HepG2 (cell line): ENCODE results near the gene KMT2A. TPM values are rescaled to one million over a fixed set of nuclear protein-coding genes. Genes with fewer than 3 reads are reported as not detected.
"Not testable (repeated sequence)": the region's sequence is repeated elsewhere in the genome, so short reads cannot be mapped to it uniquely, and the experiment has no call there.

ENCODE experiments used
- ATAC-seq: fragments of 200-7000 bp; cut with Tn5 transposase; 3 replicates; pipeline ENCODE4 v1.9.1; 2020; ENCODE audit warnings: mild to moderate bottlenecking, moderate library complexity
- BruUV-seq: library from RNA; stranded (reverse); fragments of 400-500 nt; replicated peaks from 2 replicates; lab custom pipeline; 2021; lab: Mats Ljungman, UMichigan
- CTCF ChIA-PET: fragments of 300-600 bp; formaldehyde crosslinking; extraction: SDS; loops from one replicate; lab custom pipeline; 2021; ENCODE audit warnings: low total read pairs, inconsistent platforms, low intra/inter-chr PET ratio; lab: Yijun Ruan, JAX
- POLR2A ChIA-PET: fragments of 350-600 bp; sonication (Branson Sonifier 250); formaldehyde crosslinking; loops from one replicate; lab custom pipeline; 2020; ENCODE audit warnings: antibody characterized with exemption, inconsistent platforms; lab: Yijun Ruan, JAX
- DNase-seq: peaks from one replicate; pipeline ENCODE4 v3.0.0-alpha.2; 2015; ENCODE audit warnings: low spot score
- FAIRE-seq: peaks from 3 replicates; lab custom pipeline; 2011; peaks lifted over from hg19 to GRCh38; lab: Jason Lieb, UNC
- H2AFZ ChIP-seq: one replicate; pipeline ENCODE4 v1.6.1; 2011; ENCODE audit warnings: low read length, inconsistent platforms
- H3K27ac ChIP-seq: fragments of 300-600 bp; 3 replicates; pipeline ENCODE4 v1.8.0; 2011; ENCODE audit warnings: mixed run types, mild to moderate bottlenecking, mixed read lengths, low read length, inconsistent platforms; ENCODE audit not compliant: insufficient read depth; ENCODE audit errors: extremely low read length
- H3K27me3 ChIP-seq, 2 experiments: fragments of 200-600 bp in 1 of 2; 2 replicates in 1 of 2; 3 replicates in 1 of 2; pipeline versions ENCODE4 v1.6.0 to v1.8.0; 2011; ENCODE audit warnings: low read length in 2 of 2, mild to moderate bottlenecking in 2 of 2, moderate library complexity in 2 of 2, inconsistent platforms in 1 of 2; ENCODE audit not compliant: insufficient read depth in 2 of 2, control insufficient read depth in 1 of 2
- H3K36me3 ChIP-seq, 2 experiments: fragments of 200-600 bp in 1 of 2; replicated peaks in 1 of 2; 2 replicates in 1 of 2; 3 replicates in 1 of 2; pipeline versions ENCODE4 v1.5.1 to v1.8.0; 2011; ENCODE audit warnings: low read length in 2 of 2, inconsistent platforms in 1 of 2; ENCODE audit not compliant: insufficient read depth in 2 of 2, control insufficient read depth in 1 of 2
- H3K4me1 ChIP-seq: 2 replicates; pipeline ENCODE4 v1.5.1; 2012; ENCODE audit warnings: low read length, inconsistent platforms; ENCODE audit not compliant: insufficient read depth
- H3K4me2 ChIP-seq: 2 replicates; pipeline ENCODE4 v1.6.0; 2011; ENCODE audit warnings: low read depth, low read length, inconsistent platforms
- H3K4me3 ChIP-seq, 3 experiments: fragments of 200-600 bp in 1 of 3; sonication (generic), shearing (Covaris generic) in 1 of 3; replicated peaks in 1 of 3; 2 replicates each; pipeline ENCODE4 v1.5.1; 2011 to 2016; ENCODE audit warnings: low read length in 3 of 3, inconsistent platforms in 2 of 3, low read depth in 2 of 3, mild to moderate bottlenecking in 2 of 3, control low read depth in 1 of 3, mixed read lengths in 1 of 3; ENCODE audit not compliant: insufficient read depth in 1 of 3
- H3K79me2 ChIP-seq: one replicate; pipeline ENCODE4 v1.6.1; 2011; ENCODE audit warnings: low read length, inconsistent platforms; ENCODE audit not compliant: insufficient read depth
- H3K9ac ChIP-seq: 2 replicates; pipeline ENCODE4 v1.6.0; 2011; ENCODE audit warnings: mild to moderate bottlenecking, low read depth, low read length, inconsistent platforms; ENCODE audit not compliant: insufficient read depth
- H3K9me3 ChIP-seq: 2 replicates; pipeline ENCODE4 v1.5.1; 2012; ENCODE audit warnings: mild to moderate bottlenecking, low read length
- H4K20me1 ChIP-seq: 2 replicates; pipeline ENCODE4 v1.6.0; 2011; ENCODE audit warnings: inconsistent platforms, mild to moderate bottlenecking, low read length, moderate library complexity; ENCODE audit not compliant: insufficient read depth
- HNRNPH1 ChIP-seq: fragments of 200-400 bp; formaldehyde crosslinking; optimal IDR thresholded peaks from 2 replicates; pipeline ENCODE3; 2017; ENCODE audit warnings: mild to moderate bottlenecking, low read depth, low read length
- NCOA2 ChIP-seq: sonication (generic); formaldehyde crosslinking; IDR thresholded peaks from 2 replicates; pipeline ENCODE4 v1.8.0; 2022; ENCODE audit warnings: inconsistent platforms
- NR2C2 ChIP-seq: sonication (generic); formaldehyde crosslinking; IDR thresholded peaks from 2 replicates; pipeline ENCODE4 v1.4.0; 2020; ENCODE audit warnings: missing genetic modification reagents, mild to moderate bottlenecking, moderate library complexity, borderline replicate concordance
- SMAD3 ChIP-seq: sonication (generic); formaldehyde crosslinking; IDR thresholded peaks from 2 replicates; pipeline ENCODE4 v1.4.0; 2020; ENCODE audit warnings: missing genetic modification reagents
- ZBTB43 ChIP-seq: sonication (generic); formaldehyde crosslinking; conservative IDR thresholded peaks from 2 replicates; pipeline ENCODE4 v1.4.0; 2020; ENCODE audit warnings: missing genetic modification reagents
- ZNF589 ChIP-seq: sonication (generic); formaldehyde crosslinking; conservative IDR thresholded peaks from 2 replicates; pipeline ENCODE4 v1.8.0; 2022; ENCODE audit warnings: mild to moderate bottlenecking, moderate library complexity, missing genetic modification reagents
- ZNF605 ChIP-seq: sonication (generic); formaldehyde crosslinking; IDR thresholded peaks from 2 replicates; pipeline ENCODE4 v1.8.0; 2022; ENCODE audit warnings: mild to moderate bottlenecking, missing genetic modification reagents
- ZNF878 ChIP-seq: sonication (generic); formaldehyde crosslinking; IDR thresholded peaks from 2 replicates; pipeline ENCODE4 v1.8.1; 2023; ENCODE audit warnings: mild to moderate bottlenecking, missing genetic modification reagents, moderate library complexity
- ZSCAN31 ChIP-seq: sonication (generic); formaldehyde crosslinking; IDR thresholded peaks from 2 replicates; pipeline ENCODE4 v1.5.0; 2020; ENCODE audit warnings: low read depth, mild to moderate bottlenecking, missing genetic modification reagents
- WGBS: methylation state at CpG from one replicate; pipeline ENCODE4 v1.1.6; 2017; ENCODE audit warnings: low lambda C conversion rate; 5-methylcytosine and 5-hydroxymethylcytosine counted together
- in situ Hi-C: cut with HindIII; loops from 2 replicates; pipeline ENCODE4 v1.10.0; 2017; ENCODE audit warnings: low pct_unique_long_range_greater_than_20kb; ENCODE audit not compliant: extremely low pct_ligation_motif_present
- intact Hi-C: fragments of 100-400 bp; cut with micrococcal nuclease; formaldehyde crosslinking; loops from one replicate; pipeline ENCODE4 v1.10.0; 2022; ENCODE audit not compliant: unreplicated experiment
- polyA plus RNA-seq, 8 experiments: library from polyadenylated mRNA; depleted of rRNA in 3 of 8; stranded (reverse) in 7 of 8; unstranded in 1 of 8; fragments of >200 nt; fragmentation: Illumina TruSeq in 4 of 8; extraction: Trizol in 4 of 8; gene quantifications; 2 replicates each; pipeline versions ENCODE4 v1.2.1 to v1.2.3, GENCODE V29; 2011 to 2016; ENCODE audit warnings: low read depth in 4 of 8, missing spikeins in 1 of 8, mixed read lengths in 1 of 8; ENCODE audit not compliant: insufficient read depth in 1 of 8
- total RNA-seq, 5 experiments: library from RNA; depleted of rRNA; stranded (reverse); fragments of >200 nt; fragmentation: Illumina TruSeq; extraction: Trizol; gene quantifications; 2 replicates each; pipeline ENCODE4 v1.2.3, GENCODE V29; 2016; ENCODE audit warnings: low read depth in 1 of 5
- TF ChIP-seq, protein P1 (sequence below): sonication (generic); formaldehyde crosslinking; IDR thresholded peaks from 2 replicates; pipeline ENCODE4 v1.4.0; 2020; ENCODE audit warnings: mild to moderate bottlenecking, missing genetic modification reagents
- TF ChIP-seq, protein P2 (sequence below): sonication (generic); formaldehyde crosslinking; IDR thresholded peaks from 2 replicates; pipeline ENCODE4 v1.4.0; 2020; ENCODE audit warnings: missing genetic modification reagents

The KMT2A gene
- total and polyA plus RNA-seq, 2 of the 13 experiments (the other 11 are each of a cell fraction or from before 2014, with no cell fraction given) = 12.4 to 20.0 TPM

DNA sequence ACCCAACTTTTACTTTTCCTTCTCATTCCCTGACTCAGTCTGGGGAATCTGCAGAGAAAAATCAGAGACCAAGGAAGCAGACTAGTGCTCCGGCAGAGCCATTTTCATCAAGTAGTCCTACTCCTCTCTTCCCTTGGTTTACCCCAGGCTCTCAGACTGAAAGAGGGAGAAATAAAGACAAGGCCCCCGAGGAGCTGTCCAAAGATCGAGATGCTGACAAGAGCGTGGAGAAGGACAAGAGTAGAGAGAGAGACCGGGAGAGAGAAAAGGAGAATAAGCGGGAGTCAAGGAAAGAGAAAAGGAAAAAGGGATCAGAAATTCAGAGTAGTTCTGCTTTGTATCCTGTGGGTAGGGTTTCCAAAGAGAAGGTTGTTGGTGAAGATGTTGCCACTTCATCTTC is 37.2 kb downstream of the KMT2A start (continued):
- TF ChIP-seq, protein P1, sequence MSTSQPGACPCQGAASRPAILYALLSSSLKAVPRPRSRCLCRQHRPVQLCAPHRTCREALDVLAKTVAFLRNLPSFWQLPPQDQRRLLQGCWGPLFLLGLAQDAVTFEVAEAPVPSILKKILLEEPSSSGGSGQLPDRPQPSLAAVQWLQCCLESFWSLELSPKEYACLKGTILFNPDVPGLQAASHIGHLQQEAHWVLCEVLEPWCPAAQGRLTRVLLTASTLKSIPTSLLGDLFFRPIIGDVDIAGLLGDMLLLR = no peak
- TF ChIP-seq ZBTB43 (no peak), SMAD3 (CRISPR knock-in tag) (no peak), NR2C2 (CRISPR knock-in tag) (no peak), ZSCAN31 (no peak)

DNA sequence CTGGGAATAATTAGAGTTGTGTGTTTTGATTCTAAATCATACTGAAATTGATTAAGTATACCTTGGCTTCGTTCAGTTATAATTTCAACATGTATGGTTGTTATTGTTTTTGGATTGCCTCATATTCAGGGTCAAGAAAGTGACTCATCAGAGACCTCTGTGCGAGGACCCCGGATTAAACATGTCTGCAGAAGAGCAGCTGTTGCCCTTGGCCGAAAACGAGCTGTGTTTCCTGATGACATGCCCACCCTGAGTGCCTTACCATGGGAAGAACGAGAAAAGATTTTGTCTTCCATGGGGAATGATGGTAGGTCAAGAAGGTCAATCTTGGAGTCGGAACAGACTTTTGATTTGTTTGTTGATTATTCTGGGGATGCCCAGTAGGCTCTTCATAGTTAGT is 40.4 kb downstream of the KMT2A start:
- no peak for FAIRE-seq
- no peaks in the 10 kb centered on the region for H4K20me1 ChIP-seq
- no peak overlapping the region for H2AFZ ChIP-seq
- peaks cover 22 to 81% of the 10 kb centered on the region in 2 experiments for H3K36me3 ChIP-seq
- no peaks in the 10 kb centered on the region for H3K79me2 ChIP-seq
- H3K27ac ChIP-seq = no peak overlapping the region
- H3K9ac ChIP-seq = no peak overlapping the region
- no peak overlapping the region for H3K4me3 ChIP-seq
- H3K9me3 ChIP-seq = no peaks in the 10 kb centered on the region
- 99% methylated on average over 7 of the region's 7 CpGs for WGBS
- intact Hi-C loops = no loop called here
- H3K27me3 ChIP-seq = no peaks in the 10 kb centered on the region
- POLR2A ChIA-PET = no interaction called here
- TF ChIP-seq ZNF878 (CRISPR knock-in tag) (no peak), ZNF589 (no peak), NCOA2 (CRISPR knock-in tag) (no peak), ZNF605 (CRISPR knock-in tag) (no peak), HNRNPH1 (no peak)
- TF ChIP-seq, protein P2, sequence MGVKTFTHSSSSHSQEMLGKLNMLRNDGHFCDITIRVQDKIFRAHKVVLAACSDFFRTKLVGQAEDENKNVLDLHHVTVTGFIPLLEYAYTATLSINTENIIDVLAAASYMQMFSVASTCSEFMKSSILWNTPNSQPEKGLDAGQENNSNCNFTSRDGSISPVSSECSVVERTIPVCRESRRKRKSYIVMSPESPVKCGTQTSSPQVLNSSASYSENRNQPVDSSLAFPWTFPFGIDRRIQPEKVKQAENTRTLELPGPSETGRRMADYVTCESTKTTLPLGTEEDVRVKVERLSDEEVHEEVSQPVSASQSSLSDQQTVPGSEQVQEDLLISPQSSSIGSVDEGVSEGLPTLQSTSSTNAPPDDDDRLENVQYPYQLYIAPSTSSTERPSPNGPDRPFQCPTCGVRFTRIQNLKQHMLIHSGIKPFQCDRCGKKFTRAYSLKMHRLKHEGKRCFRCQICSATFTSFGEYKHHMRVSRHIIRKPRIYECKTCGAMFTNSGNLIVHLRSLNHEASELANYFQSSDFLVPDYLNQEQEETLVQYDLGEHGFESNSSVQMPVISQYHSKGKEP (CRISPR knock-in tag) = no peak
- no TSS peak for BruUV-seq
- no peak for DNase-seq
- CTCF ChIA-PET = no interaction called here
- H3K4me1 ChIP-seq = no peaks in the 10 kb centered on the region
- ATAC-seq = no peak
- in situ Hi-C loops = loop anchor here (25.0 kb wide), 1 partner anchor 339 kb away; no protein-coding TSS in a partner anchor
- H3K4me2 ChIP-seq = no peak overlapping the region

GRCh38 chr11:118481238-118481637 is 44.9 kb downstream of the KMT2A start:
- ATAC-seq, H3K9me3 ChIP-seq, H3K27ac ChIP-seq, H3K27me3 ChIP-seq, POLR2A ChIA-PET, H3K4me1 ChIP-seq, DNase-seq, H3K79me2 ChIP-seq, FAIRE-seq, H2AFZ ChIP-seq, BruUV-seq, H3K9ac ChIP-seq, H4K20me1 ChIP-seq, H3K4me2 ChIP-seq, CTCF ChIA-PET, H3K4me3 ChIP-seq: not testable (repeated sequence)
- intact Hi-C loops = loop anchor here (10.0 kb wide), 1 partner anchor 84 kb away; the partner anchor contains the start of gene IFT46
- H3K36me3 ChIP-seq = peaks cover 24 to 77% of the 10 kb centered on the region in 2 experiments
- 100% methylated on average over 1 of the region's 1 CpG for WGBS
- in situ Hi-C loops = loop anchor here (25.0 kb wide), 1 partner anchor 344 kb away; no protein-coding TSS in a partner anchor
